HepG2 (cell line): Measurements from ENCODE around the gene FURIN. TPM values are rescaled to one million over a fixed set of nuclear protein-coding genes. Genes with fewer than 3 reads are reported as not detected.

Source experiments
- ARID2 ChIP-seq: sonication (generic); formaldehyde crosslinking; IDR thresholded peaks from 2 replicates; pipeline ENCODE4 v1.8.1; 2022; ENCODE audit warnings: mild to moderate bottlenecking, missing genetic modification reagents, borderline replicate concordance
- CHD4 ChIP-seq: fragments of 200-600 bp; sonication (generic); IDR thresholded peaks from 2 replicates; pipeline ENCODE4 v1.7.0; 2017; ENCODE audit warnings: mild to moderate bottlenecking, low read length, borderline replicate concordance
- HOMEZ ChIP-seq: IDR thresholded peaks from 2 replicates; pipeline ENCODE4 v1.6.1; 2016; ENCODE audit warnings: low read depth
- MAF1 ChIP-seq: sonication (generic); formaldehyde crosslinking; IDR thresholded peaks from 2 replicates; pipeline ENCODE4 v1.5.0; 2020; ENCODE audit warnings: missing genetic modification reagents, borderline replicate concordance
- MAZ ChIP-seq, 2 experiments: sonication (generic) in 1 of 2; formaldehyde crosslinking in 1 of 2; IDR thresholded peaks; 2 replicates each; pipeline versions ENCODE4 v1.5.0 to v1.6.1; 2012 to 2020; ENCODE audit warnings: low read depth in 2 of 2, mild to moderate bottlenecking in 2 of 2, borderline replicate concordance in 1 of 2, improper control_type of control experiment in 1 of 2, low read length in 1 of 2, missing genetic modification reagents in 1 of 2, moderate library complexity in 1 of 2
- NFATC3 ChIP-seq: sonication (generic); formaldehyde crosslinking; IDR thresholded peaks from 2 replicates; pipeline ENCODE4 v1.5.1; 2020; ENCODE audit warnings: mild to moderate bottlenecking, missing genetic modification reagents
- PRPF4 ChIP-seq: fragments of 200-400 bp; formaldehyde crosslinking; IDR thresholded peaks from 2 replicates; pipeline ENCODE4 v1.6.1; 2016; ENCODE audit warnings: low read length, low read depth; ENCODE audit not compliant: poor library complexity, severe bottlenecking
- RCOR2 ChIP-seq: IDR thresholded peaks from 2 replicates; pipeline ENCODE4 v1.6.1; 2016; ENCODE audit warnings: missing biosample characterization, missing genetic modification reagents
- REST ChIP-seq, 2 experiments: IDR thresholded peaks; 2 replicates each; pipeline ENCODE4 v1.6.1; 2011 to 2012; ENCODE audit warnings: low read length in 2 of 2, borderline replicate concordance in 1 of 2, low read depth in 1 of 2, mild to moderate bottlenecking in 1 of 2, moderate library complexity in 1 of 2
- SMARCC2 ChIP-seq: fragments of 450-650 bp; IDR thresholded peaks from 2 replicates; pipeline ENCODE4 v1.6.1; 2017; ENCODE audit warnings: antibody characterized with exemption, mild to moderate bottlenecking
- ZNF407 ChIP-seq: sonication (generic); formaldehyde crosslinking; IDR thresholded peaks from one replicate; pipeline ENCODE4 v1.5.1; 2020; ENCODE audit warnings: mild to moderate bottlenecking, missing genetic modification reagents; ENCODE audit errors: not compliant biosample characterization
- ZNF543 ChIP-seq: sonication (generic); formaldehyde crosslinking; IDR thresholded peaks from 2 replicates; pipeline ENCODE4 v1.4.0; 2020; ENCODE audit warnings: mild to moderate bottlenecking, missing genetic modification reagents
- ZNF629 ChIP-seq: sonication (generic); formaldehyde crosslinking; conservative IDR thresholded peaks from 2 replicates; pipeline ENCODE4 v1.5.0; 2020; ENCODE audit warnings: missing genetic modification reagents
- ZNF788 ChIP-seq: sonication (generic); formaldehyde crosslinking; IDR thresholded peaks from 2 replicates; pipeline ENCODE4 v1.5.0; 2020; ENCODE audit warnings: mild to moderate bottlenecking, missing genetic modification reagents, borderline replicate concordance
- polyA plus RNA-seq, 8 experiments: library from polyadenylated mRNA; depleted of rRNA in 3 of 8; stranded (reverse) in 7 of 8; unstranded in 1 of 8; fragments of >200 nt; fragmentation: Illumina TruSeq in 4 of 8; extraction: Trizol in 4 of 8; gene quantifications; 2 replicates each; pipeline versions ENCODE4 v1.2.1 to v1.2.3, GENCODE V29; 2011 to 2016; ENCODE audit warnings: low read depth in 4 of 8, missing spikeins in 1 of 8, mixed read lengths in 1 of 8; ENCODE audit not compliant: insufficient read depth in 1 of 8
- total RNA-seq, 5 experiments: library from RNA; depleted of rRNA; stranded (reverse); fragments of >200 nt; fragmentation: Illumina TruSeq; extraction: Trizol; gene quantifications; 2 replicates each; pipeline ENCODE4 v1.2.3, GENCODE V29; 2016; ENCODE audit warnings: low read depth in 1 of 5

The FURIN gene
- total and polyA plus RNA-seq, 2 of the 13 experiments (the other 11 are each of a cell fraction or from before 2014, with no cell fraction given) = 15.2 to 17.4 TPM

GRCh38 chr15:90870354-90871138, 2.2 kb downstream of the FURIN start (continued):
- TF ChIP-seq ZNF407 (CRISPR knock-in tag) (no peak), ZNF629 (CRISPR knock-in tag) (peak; percentile 90), ZNF543 (CRISPR knock-in tag) (0 out of 2 replicates have a peak, but pooled peaks have one; percentile 22), RCOR2 (CRISPR knock-in tag) (no peak), NFATC3 (no peak), MAZ (IDR thresholded peaks at IDR 0.05; ENCODE audit: borderline replicate concordance, low read depth, low read length) (no peak), MAZ (CRISPR knock-in tag; IDR thresholded peaks at IDR 0.05; ENCODE audit: low read depth) (0 out of 2 replicates have a peak, but pooled peaks have one; percentile 1), ARID2 (CRISPR knock-in tag) (0 out of 2 replicates have a peak, but pooled peaks have one; percentile 32), ZNF788 (CRISPR knock-in tag) (no peak), HOMEZ (no peak), SMARCC2 (no peak), PRPF4 (no peak), REST (IDR thresholded peaks at IDR 0.05; ENCODE audit: borderline replicate concordance in 1 of 2, low read depth in 1 of 2, low read length in 2 of 2) (no peak), MAF1 (CRISPR knock-in tag) (no peak), CHD4 (peak; percentile 52; the same call in 1 of the 2 replicates)
